Effector memory CD8-positive, alpha-beta T cell (primary cell): ENCODE measurements around the gene VSIR.

Source experiments
- ATAC-seq: fragments of 150-1000 bp; cut with Tn5 transposase; replicated peaks from 2 replicates; pipeline ENCODE4 v1.10.0; 2021; ENCODE audit warnings: mild to moderate bottlenecking, moderate library complexity
- DNase-seq, 3 experiments: peaks; one replicate each; pipeline ENCODE4 v3.0.0; 2021
- H3K27ac Mint-ChIP-seq, 2 donors: one replicate each; pipeline ENCODE4 v1.8.0; 2022; ENCODE audit warnings: mild to moderate bottlenecking in 2 of 2, mixed read lengths in 2 of 2, moderate library complexity in 2 of 2
- H3K27me3 Mint-ChIP-seq, 2 donors: one replicate each; pipeline ENCODE4 v1.8.0; 2022; ENCODE audit warnings: mixed read lengths in 2 of 2
- H3K36me3 Mint-ChIP-seq: one replicate; pipeline ENCODE4 v1.8.0; 2022; ENCODE audit warnings: mild to moderate bottlenecking, moderate library complexity, mixed read lengths; ENCODE audit not compliant: insufficient read depth
- H3K4me1 Mint-ChIP-seq, 2 donors: one replicate each; pipeline ENCODE4 v1.8.0; 2022; ENCODE audit warnings: low read depth in 2 of 2, mixed read lengths in 2 of 2
- H3K4me3 Mint-ChIP-seq, 2 donors: one replicate each; pipeline ENCODE4 v1.8.0; 2022; ENCODE audit warnings: mild to moderate bottlenecking in 2 of 2, mixed read lengths in 2 of 2, moderate library complexity in 2 of 2
- H3K9me3 Mint-ChIP-seq, 2 donors: one replicate each; pipeline ENCODE4 v1.8.0; 2022; ENCODE audit warnings: mixed read lengths in 2 of 2

The VSIR gene

GRCh38 chr10:71715860-71716259 lies 57.5 kb downstream of the VSIR start:
- DNase-seq (no peak), ATAC-seq (no peak)
- Mint-ChIP-seq H3K4me1 (peaks cover 35 to 45% of the 10 kb centered on the region in 2 donors), H3K9me3 (no peaks in the 10 kb centered on the region), H3K4me3 (peak overlapping the region in 1 of 2 donors; percentile 88), H3K27ac (peak overlapping the region; percentile 99), H3K27me3 (no peaks in the 10 kb centered on the region), H3K36me3 (no peaks in the 10 kb centered on the region)

GRCh38 chr10:71715026-71715425 lies 58.3 kb downstream of the VSIR start:
- DNase-seq (no peak), ATAC-seq (no peak)
- Mint-ChIP-seq H3K4me1 (peaks cover 35 to 52% of the 10 kb centered on the region in 2 donors), H3K27ac (peak overlapping the region; percentile 99), H3K27me3 (no peaks in the 10 kb centered on the region), H3K4me3 (peak overlapping the region in 1 of 2 donors; percentile 88), H3K9me3 (no peaks in the 10 kb centered on the region), H3K36me3 (peaks cover 5% of the 10 kb centered on the region)

- ATAC-seq (no peak), DNase-seq (no peak)
- peaks cover 5% of the 10 kb centered on the region for H3K36me3 Mint-ChIP-seq
- peak overlapping the region; percentile 99 for H3K27ac Mint-ChIP-seq
- H3K27me3 Mint-ChIP-seq = no peaks in the 10 kb centered on the region
- no peaks in the 10 kb centered on the region for H3K9me3 Mint-ChIP-seq
- H3K4me3 Mint-ChIP-seq = peak overlapping the region; percentile 83 to 88
- peaks cover 35 to 53% of the 10 kb centered on the region in 2 donors for H3K4me1 Mint-ChIP-seq
Observed at GRCh38 chr10:71714592-71714991, 58.7 kb downstream of the VSIR start.

- peaks cover 37 to 55% of the 10 kb centered on the region in 2 donors for H3K4me1 Mint-ChIP-seq
- no peak for DNase-seq
- no peak for ATAC-seq
Observed at GRCh38 chr10:71714031-71714410, 59.3 kb downstream of the VSIR start.

GRCh38 chr10:71713135-71714030 lies 59.9 kb downstream of the VSIR start:
- no peak for DNase-seq
- peak; percentile 64 for ATAC-seq
- Mint-ChIP-seq H3K27ac (peak overlapping the region; percentile 99), H3K9me3 (no peaks in the 10 kb centered on the region), H3K4me1 (peaks cover 38 to 58% of the 10 kb centered on the region in 2 donors), H3K36me3 (peaks cover 7% of the 10 kb centered on the region), H3K27me3 (no peaks in the 10 kb centered on the region), H3K4me3 (peak overlapping the region; percentile 83 to 88)

More at GRCh38 chr10:71714031-71714410, 59.3 kb downstream of the VSIR start:
- Mint-ChIP-seq H3K9me3 (no peaks in the 10 kb centered on the region), H3K27ac (peak overlapping the region; percentile 99), H3K36me3 (peaks cover 5% of the 10 kb centered on the region), H3K4me3 (peak overlapping the region; percentile 83 to 88), H3K27me3 (no peaks in the 10 kb centered on the region)

GRCh38 chr10:71712572-71713134 lies 60.7 kb downstream of the VSIR start:
- no peaks in the 10 kb centered on the region for H3K9me3 Mint-ChIP-seq
- H3K4me1 Mint-ChIP-seq = peaks cover 42 to 66% of the 10 kb centered on the region in 2 donors
- no peaks in the 10 kb centered on the region for H3K27me3 Mint-ChIP-seq
- peak overlapping the region; percentile 83 to 88 for H3K4me3 Mint-ChIP-seq
- ATAC-seq (peak; percentile 35), DNase-seq (no peak)
- peaks cover 8% of the 10 kb centered on the region for H3K36me3 Mint-ChIP-seq
- H3K27ac Mint-ChIP-seq = peak overlapping the region; percentile 99

GRCh38 chr10:71712170-71712569 lies 61.1 kb downstream of the VSIR start:
- Mint-ChIP-seq H3K36me3 (peaks cover 8% of the 10 kb centered on the region), H3K27ac (peak overlapping the region; percentile 99), H3K4me3 (peak overlapping the region; percentile 83 to 88), H3K27me3 (no peaks in the 10 kb centered on the region), H3K4me1 (peaks cover 43 to 65% of the 10 kb centered on the region in 2 donors), H3K9me3 (no peaks in the 10 kb centered on the region)
- DNase-seq (no peak), ATAC-seq (peak; percentile 2)

- no peak for DNase-seq
- peaks cover 43 to 63% of the 10 kb centered on the region in 2 donors for H3K4me1 Mint-ChIP-seq
- H3K9me3 Mint-ChIP-seq = no peaks in the 10 kb centered on the region
- no peak overlapping the region for H3K4me3 Mint-ChIP-seq
- ATAC-seq = no peak
- no peaks in the 10 kb centered on the region for H3K27me3 Mint-ChIP-seq
- peak overlapping the region; percentile 76 to 99 for H3K27ac Mint-ChIP-seq
- peaks cover 8% of the 10 kb centered on the region for H3K36me3 Mint-ChIP-seq
Observed at GRCh38 chr10:71711052-71711623, 62.2 kb downstream of the VSIR start.

GRCh38 chr10:71710519-71710918 lies 62.8 kb downstream of the VSIR start:
- H3K36me3 Mint-ChIP-seq = peaks cover 8% of the 10 kb centered on the region
- H3K4me1 Mint-ChIP-seq = peaks cover 42 to 59% of the 10 kb centered on the region in 2 donors
- DNase-seq = no peak

GRCh38 chr10:71708897-71709882 lies 64.1 kb downstream of the VSIR start:
- Mint-ChIP-seq H3K27me3 (no peaks in the 10 kb centered on the region), H3K9me3 (no peaks in the 10 kb centered on the region), H3K27ac (peak overlapping the region in 1 of 2 donors; percentile 17), H3K4me3 (no peak overlapping the region), H3K36me3 (peaks cover 8% of the 10 kb centered on the region), H3K4me1 (peaks cover 31 to 49% of the 10 kb centered on the region in 2 donors)
- DNase-seq = no peak
- no peak for ATAC-seq

More at GRCh38 chr10:71710519-71710918, 62.8 kb downstream of the VSIR start:
- H3K27me3 Mint-ChIP-seq = no peaks in the 10 kb centered on the region
- H3K9me3 Mint-ChIP-seq = no peaks in the 10 kb centered on the region
- no peak for ATAC-seq
- H3K4me3 Mint-ChIP-seq = no peak overlapping the region
- peak overlapping the region; percentile 76 to 99 for H3K27ac Mint-ChIP-seq

- Mint-ChIP-seq H3K9me3 (no peaks in the 10 kb centered on the region), H3K36me3 (peaks cover 8% of the 10 kb centered on the region), H3K4me3 (peak overlapping the region in 1 of 2 donors; percentile 11), H3K27me3 (no peaks in the 10 kb centered on the region), H3K4me1 (peaks cover 23 to 40% of the 10 kb centered on the region in 2 donors), H3K27ac (peak overlapping the region in 1 of 2 donors; percentile 60)
- DNase-seq (peak; percentile 51 to 61 (median 61)), ATAC-seq (peak; percentile 68)
Observed at GRCh38 chr10:71708301-71708703, 65.0 kb downstream of the VSIR start.

- Mint-ChIP-seq H3K36me3 (peaks cover 8% of the 10 kb centered on the region), H3K4me3 (no peak overlapping the region), H3K4me1 (peaks cover 14 to 30% of the 10 kb centered on the region in 2 donors), H3K9me3 (no peaks in the 10 kb centered on the region), H3K27ac (no peak overlapping the region), H3K27me3 (no peaks in the 10 kb centered on the region)
- no peak for DNase-seq
- no peak for ATAC-seq
Observed at GRCh38 chr10:71707240-71707789, 66.0 kb downstream of the VSIR start.
